Stimulated activated CD4-positive, alpha-beta T cell treated with anti-CD3 and anti-CD28 coated beads, Interleukin-4, amount 100 ng/mL, for 1 hour (primary cell): ENCODE results near the gene POFUT1.

ENCODE experiments used
- DNase-seq: peaks from one replicate; pipeline ENCODE4 v3.0.0-alpha.2; 2020

Gene POFUT1

DNA sequence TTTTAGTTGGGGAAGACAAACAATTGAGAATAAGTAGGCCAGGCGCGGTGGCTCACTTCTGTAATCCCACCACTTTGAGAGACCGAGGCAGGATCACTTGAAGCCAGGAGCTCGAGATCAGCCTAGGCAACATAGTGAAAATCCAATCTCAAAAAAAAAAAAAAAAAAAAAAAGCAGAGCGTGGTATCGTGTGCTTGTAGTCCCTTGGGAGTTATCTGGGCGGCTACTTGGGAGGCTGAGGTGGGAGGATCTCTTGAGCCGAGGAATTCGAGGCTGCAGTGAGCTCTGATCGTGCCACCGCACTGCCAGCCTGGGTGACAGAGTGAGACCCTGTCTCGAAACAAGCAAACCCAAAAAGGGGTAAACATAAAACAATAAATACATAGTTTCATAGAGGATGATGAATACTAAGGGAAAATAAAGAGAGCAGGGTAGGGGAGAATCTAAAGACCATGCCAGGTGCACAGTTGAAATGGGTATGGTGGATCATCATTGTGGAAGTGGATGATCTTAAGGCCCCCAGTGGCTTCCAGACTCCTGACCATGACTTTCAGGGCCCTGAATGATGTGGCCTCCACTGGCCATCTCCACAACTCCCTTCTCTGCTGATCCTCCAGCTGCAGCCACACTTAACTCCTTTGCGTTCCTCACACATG, 947 bp downstream of the POFUT1 start:
- DNase-seq: no peak

DNA sequence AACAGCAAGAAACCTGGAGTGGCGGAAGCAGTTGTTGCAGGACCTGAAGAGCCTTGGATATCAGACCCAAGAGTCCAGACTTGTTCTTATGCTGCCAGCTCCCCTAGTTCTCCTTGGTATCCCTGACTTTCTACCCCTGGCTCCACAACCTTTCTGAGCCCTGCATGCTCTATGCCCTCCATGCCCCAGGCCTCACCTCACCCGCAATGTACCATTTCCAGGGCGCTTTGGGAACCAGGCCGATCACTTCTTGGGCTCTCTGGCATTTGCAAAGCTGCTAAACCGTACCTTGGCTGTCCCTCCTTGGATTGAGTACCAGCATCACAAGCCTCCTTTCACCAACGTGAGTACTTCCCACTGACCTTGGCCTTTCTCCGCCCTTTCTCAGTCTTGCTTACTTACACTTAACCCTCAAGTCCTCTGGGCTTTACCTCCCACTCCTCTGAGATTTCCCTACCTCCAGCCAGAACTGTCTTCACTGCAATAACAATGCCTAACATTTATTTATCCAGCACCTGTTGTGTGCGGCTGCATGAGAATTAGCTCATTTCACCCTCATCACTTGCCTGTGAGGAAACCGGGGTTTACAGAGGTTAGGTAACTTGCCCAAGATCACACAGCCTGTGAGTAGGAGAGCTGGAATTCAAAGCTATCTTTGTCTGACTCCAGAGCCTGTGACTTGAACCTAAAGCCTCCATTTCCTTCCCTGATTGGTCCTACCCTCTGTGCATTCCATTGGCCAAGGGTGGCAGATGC, 2.3 kb downstream of the POFUT1 start:
- DNase-seq: no peak

DNA sequence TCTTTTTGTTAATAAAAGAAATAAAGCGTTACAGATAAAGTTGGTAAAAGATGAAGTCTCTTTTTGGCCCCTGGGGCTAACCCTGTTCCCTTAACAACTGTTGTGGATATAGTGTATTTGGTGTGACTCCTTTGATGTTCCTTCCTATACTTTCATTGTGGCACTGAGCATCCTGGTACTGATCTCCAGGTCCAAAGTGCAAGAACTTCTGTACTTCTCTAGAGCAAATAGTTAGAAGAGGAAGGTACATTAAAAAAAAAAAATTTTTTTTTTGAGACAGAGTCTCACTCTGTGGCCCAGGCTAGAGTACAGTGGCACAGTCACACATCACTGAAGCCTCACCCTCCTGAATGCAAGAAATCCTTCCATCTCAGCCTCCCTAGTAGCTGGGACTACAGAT, 6.2 kb downstream of the POFUT1 start:
- no peak for DNase-seq

DNA sequence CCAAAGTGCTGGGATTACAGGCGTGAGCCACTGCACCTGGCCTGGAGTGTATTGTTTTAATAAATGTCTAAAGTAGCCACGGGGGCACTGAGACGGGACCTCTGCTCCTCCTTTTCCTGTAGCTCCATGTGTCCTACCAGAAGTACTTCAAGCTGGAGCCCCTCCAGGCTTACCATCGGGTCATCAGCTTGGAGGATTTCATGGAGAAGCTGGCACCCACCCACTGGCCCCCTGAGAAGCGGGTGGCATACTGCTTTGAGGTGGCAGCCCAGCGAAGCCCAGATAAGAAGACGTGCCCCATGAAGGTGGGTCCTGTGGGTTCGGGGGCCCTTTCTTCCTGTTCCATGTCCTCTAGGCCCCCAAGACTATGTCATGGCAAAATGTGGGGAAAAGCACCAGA, 7.5 kb downstream of the POFUT1 start:
- DNase-seq: no peak

DNA sequence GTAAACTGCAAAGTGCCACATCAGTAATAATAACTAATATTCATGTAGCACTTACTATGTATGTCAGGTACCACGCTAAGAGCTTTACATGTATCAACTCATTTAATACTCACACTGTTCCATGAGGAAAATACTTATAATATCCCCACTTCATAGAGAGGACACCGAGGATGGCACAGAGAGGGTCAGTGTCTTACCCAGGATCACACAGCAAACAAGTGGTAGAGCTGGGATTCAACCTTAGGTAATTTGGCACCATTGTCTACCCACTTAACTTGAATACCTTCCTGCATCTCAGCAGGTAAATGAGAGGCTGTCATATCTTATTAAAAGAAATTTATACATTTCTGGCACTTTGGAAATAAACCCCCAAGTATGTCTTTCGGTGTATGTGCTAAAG, 8.0 kb downstream of the POFUT1 start:
- no peak for DNase-seq

DNA sequence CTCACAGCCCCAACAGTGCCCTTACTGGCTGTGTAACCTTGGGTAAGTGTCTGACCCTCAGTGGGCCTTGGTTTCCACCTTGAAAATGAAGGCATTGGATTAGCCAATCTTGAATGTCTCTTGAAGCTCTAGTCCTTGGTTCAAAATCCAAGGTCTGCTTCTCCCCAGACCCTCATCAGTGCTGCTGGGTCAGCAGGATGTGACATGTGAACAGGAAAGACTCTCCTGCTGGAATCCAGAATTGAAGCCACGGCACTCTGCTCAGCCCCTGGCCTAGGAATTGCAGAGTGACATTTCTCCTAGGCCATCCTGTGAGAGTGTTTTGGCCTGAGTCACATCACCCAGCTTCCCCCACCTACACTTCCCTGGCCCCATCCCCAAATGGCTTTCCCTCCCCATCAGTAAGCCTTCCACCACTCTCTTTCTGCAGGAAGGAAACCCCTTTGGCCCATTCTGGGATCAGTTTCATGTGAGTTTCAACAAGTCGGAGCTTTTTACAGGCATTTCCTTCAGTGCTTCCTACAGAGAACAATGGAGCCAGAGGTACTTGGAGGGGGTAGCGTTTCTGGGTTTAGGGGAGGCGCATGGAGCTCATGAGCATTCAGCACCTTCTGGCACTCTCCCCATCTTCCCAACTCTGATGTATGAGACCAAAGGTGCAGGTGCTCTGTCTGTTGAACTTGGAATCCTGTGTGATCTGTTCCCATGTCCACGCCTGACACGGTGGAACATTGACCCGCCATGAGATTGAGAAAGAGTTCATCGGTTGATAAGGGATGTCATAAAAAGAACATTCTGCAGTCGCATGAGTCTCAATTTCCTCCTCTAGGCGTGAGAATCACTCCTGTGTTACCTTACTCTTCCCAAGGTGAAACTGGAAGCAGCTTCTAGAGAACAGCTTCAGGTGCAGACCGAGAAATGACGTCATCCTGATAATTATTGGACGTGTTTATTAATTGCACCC, 8.8 kb downstream of the POFUT1 start:
- no peak for DNase-seq

DNA sequence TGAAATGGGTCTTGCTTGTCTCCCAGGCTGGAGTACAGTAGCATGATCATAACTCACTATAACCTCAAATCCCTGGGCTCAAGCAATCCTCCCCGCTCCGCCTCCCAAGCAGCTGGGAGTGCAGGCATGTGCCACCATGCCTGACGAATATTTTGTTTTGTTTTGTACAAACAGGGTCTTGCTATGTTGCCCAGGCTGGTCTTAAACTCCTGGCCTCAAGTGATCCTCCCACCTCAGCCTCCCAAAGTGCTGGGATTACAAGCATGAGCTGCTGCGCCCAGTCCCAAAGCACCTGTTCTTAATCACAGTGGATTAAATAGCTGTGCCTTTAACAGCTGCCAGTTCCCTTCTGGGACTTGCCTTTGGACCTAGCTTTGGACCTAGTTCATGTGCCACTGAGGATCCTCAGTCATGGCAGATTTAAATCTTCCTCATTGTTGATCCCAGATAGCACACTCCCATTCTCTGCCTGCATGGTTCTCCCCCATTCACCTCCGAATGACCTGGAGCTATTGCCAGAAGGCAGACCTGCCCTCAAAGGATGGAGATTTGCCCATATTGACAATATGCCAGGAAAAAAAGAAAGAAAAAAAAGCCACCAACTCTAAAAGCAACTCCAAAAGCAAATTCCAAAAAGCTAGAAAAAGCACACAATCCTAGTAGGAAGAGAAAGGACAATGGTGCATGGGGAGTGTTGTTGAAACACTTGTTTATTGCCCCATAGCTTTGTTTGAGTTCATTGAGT, 10.6 kb downstream of the POFUT1 start:
- DNase-seq: no peak

DNA sequence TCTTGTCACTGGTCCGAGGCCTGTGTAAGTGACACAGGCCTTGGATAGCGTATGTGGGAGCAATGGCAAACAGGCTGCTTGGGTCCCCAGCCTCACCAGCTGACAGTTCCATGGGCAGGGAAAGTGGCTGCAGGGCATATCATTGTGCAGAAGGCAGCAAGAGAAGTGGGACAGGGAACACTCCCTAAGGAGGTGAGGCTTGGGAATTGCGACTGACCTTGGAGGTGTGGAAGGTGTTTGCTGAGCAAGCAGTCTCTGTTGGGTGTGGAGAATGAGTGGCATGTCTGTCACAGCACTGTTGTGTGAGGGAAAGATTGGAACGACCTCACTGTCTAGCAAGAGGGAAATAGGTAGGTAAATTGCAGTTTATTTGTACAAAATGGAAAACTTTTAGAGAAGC, 16.8 kb downstream of the POFUT1 start:
- no peak for DNase-seq

DNA sequence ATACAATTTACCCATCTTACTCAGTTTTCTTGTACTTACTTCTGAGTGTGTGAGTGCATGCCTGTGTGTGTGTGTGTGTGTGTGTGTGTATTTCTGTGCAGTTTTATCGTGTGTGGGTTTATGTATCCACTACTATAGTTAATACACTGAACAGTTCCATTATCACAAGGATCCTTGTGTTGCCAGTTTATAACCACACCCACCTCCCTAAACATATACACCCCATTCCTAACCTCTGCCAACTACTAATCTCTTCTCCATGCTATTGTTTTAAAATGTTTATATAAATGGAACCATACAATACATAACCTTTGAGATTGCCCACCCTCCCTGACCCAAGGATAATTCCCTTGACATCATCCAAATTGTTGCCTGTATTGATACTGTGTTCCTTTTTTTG, 18.7 kb downstream of the POFUT1 start:
- no peak for DNase-seq

DNA sequence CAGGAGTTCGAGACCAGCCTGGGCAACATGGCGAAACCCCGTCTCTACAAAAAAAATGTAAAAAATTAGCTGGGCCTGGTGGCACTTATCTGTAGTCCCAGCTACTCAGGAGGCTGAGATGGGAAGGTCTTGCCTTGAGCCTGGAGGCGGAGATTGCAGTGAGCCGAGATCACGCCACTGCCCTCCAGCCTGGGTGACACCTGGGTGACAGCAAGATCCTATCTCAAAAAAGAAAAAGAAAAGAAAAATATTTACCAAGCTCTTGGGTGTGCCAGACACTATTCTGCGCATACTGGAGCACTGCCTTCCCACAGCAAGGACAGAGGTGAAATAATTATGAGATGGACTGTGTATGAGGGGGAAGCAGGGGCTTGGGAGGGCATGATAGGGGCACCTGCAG, 19.6 kb downstream of the POFUT1 start:
- no peak for DNase-seq

DNA sequence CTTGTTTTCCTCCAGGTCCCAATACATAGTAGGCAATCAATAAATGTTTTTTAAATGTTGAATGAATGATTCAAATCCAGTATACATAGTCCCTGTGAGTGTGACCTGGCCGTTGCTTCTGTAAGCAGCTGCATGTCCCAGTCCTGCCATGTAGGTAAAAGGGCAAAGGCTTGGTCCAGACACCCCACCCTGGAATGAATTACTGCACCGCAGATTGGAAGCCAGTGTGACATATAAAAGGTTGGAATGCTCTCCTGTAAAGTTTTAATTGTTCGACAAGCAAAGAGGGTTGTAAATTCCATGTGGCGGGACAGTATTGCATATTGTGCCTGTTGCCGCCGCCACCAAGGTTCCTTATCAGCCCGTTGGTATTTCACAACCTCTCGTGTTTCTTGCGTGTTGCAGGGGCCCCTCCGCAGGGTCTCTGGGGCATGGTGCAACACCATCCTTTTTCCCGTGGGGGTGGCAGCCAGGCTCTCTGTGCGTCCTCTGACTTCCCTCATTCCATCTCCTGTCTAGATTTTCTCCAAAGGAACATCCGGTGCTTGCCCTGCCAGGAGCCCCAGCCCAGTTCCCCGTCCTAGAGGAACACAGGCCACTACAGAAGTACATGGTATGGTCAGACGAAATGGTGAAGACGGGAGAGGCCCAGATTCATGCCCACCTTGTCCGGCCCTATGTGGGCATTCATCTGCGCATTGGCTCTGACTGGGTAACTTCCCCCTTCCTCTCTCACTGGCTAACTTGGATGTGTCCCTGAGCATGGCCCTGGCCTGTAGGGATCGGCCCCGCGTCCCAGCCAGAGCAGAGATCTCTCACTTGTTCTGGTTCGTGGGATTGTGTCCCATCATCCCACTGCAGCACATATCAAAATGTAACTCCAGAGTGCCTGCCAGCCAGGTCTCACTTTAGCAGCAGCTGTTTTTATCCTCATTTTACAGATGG, 20.3 kb downstream of the POFUT1 start:
- no peak for DNase-seq

DNA sequence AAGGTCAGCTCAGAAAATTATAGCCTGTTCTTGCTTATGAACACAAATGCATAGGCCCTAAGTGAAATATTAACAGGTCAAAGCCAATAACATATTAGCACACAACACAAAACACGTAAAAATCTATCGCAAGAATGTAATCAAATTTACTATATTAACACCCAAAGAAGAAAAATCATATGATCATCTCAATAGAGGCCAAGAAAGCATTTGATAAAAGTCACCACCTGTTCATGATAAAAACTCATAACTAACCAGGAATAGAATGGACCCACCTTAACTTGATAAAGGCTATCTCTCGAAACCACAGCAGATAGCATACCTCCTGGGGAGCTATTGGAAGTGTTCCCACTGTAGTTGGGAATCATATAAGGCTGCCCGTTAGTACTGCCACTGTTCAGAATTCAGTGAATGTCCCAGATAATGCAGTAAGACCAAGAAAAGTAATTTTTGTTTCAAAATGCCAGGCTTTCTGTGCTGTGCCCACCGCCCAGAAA, 21.6 kb downstream of the POFUT1 start:
- DNase-seq: no peak

DNA sequence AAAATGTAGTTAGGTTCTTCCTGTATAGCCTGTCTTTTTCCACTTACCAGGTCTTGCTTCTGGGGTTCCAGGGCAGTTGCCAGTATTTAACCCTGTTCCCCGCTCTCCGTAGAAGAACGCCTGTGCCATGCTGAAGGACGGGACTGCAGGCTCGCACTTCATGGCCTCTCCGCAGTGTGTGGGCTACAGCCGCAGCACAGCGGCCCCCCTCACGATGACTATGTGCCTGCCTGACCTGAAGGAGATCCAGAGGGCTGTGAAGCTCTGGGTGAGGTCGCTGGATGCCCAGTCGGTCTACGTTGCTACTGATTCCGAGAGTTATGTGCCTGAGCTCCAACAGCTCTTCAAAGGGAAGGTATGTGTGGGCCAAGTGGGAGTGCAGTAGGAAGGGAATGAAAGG, 23.0 kb downstream of the POFUT1 start:
- DNase-seq: no peak

DNA sequence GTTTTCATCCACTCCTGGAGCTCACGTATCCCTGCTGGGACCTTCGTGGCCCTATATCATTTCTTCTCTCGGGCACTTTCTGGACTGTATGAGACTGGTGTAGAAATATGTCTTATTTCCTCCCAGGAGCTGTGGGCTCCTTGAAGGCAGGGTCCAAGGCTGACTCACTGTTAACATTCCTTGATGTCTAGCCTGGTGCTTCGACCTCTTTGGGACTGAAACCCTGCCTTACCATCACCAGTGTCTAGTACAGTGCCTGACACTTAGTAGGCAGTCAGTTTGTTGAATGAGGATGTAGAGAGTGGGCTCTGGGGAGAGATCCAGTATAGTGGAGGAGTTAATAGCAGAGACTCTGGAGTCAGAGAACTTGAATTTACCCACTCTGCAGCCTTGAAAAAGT, 23.6 kb downstream of the POFUT1 start:
- DNase-seq: no peak

DNA sequence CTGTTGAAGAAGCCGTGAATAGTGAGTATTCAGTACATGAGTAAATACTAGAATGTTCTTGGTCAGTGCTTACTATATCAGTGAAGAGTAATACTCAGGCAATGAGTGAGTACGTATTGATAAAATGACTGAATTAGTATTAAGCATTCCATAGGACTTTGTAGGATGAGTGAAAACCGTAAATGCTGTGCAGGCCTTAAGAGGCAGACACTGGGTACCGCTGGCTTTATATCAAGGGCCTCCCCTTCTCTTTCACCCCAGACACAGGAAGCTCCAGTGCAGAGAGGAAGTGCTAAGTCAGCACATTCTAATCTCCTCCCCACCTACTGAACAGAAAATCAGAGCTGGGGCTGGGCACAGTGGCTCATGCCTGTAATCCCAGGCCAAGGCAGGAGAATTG, 24.2 kb downstream of the POFUT1 start:
- no peak for DNase-seq

DNA sequence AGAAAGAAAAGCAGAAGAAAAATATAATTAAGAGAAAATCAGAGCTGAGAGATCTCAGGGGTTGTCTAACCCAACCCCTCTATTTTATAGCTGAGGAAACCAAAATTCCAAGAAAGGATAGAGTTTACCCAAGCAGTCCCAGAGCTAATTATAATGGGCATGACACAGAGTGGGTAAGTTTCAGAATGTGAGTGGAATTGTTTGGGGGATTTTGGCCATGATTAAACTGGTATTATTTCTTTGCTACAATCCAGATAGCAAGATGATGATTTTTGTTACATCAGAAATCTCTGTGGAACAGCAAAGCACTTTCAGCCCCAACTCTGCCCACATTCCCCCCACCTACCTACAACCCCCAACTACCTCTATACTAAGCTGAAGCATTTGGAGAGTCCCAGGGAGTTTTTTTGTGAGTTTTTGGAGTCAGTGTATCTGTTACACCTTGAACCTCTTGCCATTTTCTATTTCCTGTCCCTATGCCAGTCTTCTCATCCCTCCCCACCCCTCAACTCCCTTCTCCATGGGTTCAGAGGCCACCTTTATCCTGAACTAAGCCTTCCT, 24.7 kb downstream of the POFUT1 start:
- DNase-seq: peak; percentile 35

DNA sequence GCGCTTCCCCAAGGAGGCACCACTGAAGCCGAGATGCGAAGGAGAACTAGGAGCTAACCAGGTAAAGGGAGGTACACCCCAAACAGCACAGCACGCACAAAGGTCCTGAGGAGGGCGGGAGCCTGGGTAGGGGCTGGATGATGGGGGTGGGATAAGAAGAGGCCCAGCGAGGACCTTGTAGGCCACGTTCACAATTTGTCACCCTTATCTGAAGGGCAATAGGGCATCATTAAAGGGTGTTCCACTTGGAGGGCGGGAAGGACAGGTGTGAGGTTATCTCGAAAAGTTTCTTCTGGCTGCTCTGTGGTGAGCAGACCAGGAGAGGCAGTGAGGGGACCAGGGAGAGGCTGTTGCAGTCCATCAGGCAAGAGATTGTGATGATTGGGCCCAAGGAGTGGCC, 25.6 kb downstream of the POFUT1 start:
- DNase-seq: no peak

DNA sequence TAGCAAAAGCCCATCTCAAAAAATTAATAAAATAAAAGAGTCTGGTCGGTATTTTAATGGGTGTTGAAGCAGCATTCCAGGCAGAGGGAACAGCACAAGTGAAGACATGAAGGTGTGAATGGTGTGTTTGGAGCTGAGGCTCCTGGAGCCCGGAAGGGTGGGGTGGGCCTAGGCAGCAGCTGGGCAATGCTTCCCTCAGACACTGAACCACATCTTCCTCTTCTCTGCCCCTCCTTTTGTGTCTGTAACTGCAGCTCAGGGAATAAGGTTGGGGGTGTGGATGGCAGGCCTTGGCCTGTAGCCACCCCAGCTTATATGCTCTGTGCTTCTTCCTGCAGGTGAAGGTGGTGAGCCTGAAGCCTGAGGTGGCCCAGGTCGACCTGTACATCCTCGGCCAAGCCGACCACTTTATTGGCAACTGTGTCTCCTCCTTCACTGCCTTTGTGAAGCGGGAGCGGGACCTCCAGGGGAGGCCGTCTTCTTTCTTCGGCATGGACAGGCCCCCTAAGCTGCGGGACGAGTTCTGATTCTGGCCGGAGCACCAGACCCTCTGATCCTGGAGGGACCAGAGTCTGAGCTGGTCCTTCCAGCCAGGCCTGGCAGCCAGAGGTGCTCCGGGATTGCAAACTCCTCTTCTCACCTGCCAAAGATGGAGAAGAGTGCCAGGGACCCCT, 26.6 kb downstream of the POFUT1 start:
- no peak for DNase-seq

DNA sequence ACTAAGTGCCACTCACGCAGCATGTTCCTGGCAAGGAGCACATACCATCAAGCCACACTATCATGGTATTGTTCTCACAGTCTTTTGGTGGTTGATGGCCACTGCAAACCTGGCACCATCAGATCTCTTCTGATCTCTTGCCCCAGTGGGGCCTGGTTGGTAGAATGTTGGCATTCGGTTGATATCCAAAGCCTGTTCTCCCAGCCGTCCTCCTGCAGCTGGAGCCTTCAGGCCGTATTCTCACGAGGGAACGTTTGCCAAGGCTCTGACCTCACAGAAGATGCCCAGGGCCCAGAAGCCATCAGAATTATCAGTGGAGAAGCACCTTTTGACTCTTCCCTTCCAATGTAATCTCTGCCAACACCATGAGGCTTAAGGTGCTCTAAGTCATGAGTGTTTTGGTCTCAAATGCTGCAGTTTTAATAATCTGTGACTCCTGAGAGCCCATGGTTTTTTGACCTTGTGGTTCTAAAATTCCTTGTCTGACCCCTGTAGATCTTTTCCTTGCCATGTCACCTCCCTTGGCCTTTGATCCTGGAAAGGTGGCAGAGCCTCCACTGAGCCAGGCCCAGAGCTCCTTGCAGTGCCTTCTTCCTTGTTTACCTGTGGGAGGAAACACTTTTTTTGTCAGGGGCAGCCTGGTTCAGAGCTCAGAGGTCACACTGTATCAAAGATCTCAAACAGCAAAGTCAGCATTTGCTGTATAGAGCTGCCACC, 27.8 kb downstream of the POFUT1 start:
- no peak for DNase-seq

DNA sequence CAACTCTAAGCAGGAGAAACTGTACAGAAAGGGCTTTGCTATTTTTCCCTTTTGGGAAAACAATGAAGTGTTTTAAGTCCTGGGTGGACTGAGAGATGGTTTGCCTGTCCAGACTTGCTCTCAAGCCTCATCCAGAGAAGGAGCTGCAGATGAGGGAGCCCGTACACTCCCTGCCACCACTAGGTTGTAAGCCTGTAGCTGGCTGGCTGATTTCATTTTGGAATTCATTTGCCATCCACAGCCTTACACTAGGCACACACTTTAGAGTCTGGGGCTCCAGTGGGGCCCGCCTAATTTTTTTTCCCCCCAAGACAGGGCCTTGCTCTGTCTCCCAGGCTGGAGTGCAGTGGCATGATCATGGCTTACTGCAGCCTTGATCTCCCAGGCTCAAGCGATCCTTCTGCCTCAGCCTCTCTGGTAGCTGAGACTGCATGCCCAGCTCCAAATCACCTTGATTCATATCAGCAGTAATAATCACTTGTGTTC, 28.4 kb downstream of the POFUT1 start:
- DNase-seq: no peak
